CD4-positive, alpha-beta T cell treated with Interleukin-15 for 1 hour (primary cell): Measurements from ENCODE around the gene CYP2A6.

Experiments used
- DNase-seq: peaks from one replicate; pipeline ENCODE4 v3.0.0-alpha.2; 2020

The CYP2A6 gene

DNA sequence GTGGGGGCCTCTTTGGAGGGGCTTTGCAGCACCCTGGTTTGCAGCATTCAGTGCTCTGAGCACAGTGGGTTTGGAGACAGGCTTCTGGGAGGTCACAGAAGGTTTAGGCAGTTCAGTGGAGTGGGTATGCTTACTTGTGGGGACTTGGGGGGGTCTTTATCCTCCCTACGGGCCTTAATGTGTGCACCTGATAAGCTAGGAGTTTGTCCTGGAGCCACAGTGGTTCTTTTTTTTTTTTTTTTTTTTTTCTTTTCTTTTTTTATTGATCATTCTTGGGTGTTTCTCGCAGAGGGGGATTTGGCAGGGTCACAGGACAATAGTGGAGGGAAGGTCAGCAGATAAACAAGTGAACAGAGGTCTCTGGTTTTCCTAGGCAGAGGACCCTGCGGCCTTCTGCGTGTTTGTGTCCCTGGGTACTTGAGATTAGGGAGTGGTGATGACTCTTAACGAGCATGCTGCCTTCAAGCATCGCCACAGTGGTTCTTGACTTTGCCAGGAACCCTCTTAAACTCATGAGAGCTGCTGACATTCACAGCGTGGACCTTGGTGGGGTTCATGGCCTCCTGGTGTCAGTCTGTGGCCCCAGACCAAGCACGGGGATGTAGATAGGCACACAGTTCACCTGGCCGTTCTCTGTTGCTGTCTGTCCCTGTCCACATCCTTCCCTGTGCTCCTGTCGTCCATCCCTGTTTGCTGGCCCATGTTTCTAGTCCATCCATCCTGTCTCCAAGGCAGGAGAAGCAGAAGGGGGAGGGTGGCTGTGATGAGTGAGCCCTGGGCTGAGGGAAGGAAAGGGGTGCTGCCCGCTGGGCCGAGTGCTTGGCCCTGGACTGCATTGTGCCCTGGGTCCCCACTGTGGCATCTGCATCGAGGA lies 48.6 kb downstream of the CYP2A6 start:
- no peak for DNase-seq

DNA sequence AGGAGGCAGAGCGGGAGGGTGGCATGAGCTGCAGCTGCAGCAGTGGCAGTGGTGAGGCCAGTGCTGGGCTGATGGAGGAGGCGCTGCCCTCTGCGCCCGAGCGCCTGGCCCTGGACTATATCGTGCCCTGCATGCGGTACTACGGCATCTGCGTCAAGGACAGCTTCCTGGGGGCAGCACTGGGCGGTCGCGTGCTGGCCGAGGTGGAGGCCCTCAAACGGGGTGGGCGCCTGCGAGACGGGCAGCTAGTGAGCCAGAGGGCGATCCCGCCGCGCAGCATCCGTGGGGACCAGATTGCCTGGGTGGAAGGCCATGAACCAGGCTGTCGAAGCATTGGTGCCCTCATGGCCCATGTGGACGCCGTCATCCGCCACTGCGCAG lies 49.3 kb downstream of the CYP2A6 start:
- DNase-seq: no peak

GRCh38 chr19:40800339-40800996 lies 49.8 kb downstream of the CYP2A6 start:
- DNase-seq: no peak

- no peak for DNase-seq
These were observed 50.5 kb downstream of the CYP2A6 start for GRCh38 chr19:40799558-40800338.

GRCh38 chr19:40798683-40799557 lies 51.3 kb downstream of the CYP2A6 start, which contains the start of gene EGLN2:
Gene EGLN2, plus strand, starts transcription at chr19:40799191. Its CDS starts 1,382 bp downstream, at chr19:40800573.
- DNase-seq: peak; percentile 100

GRCh38 chr19:40797963-40798682 lies 52.1 kb downstream of the CYP2A6 start:
- peak; percentile 81 for DNase-seq

DNA sequence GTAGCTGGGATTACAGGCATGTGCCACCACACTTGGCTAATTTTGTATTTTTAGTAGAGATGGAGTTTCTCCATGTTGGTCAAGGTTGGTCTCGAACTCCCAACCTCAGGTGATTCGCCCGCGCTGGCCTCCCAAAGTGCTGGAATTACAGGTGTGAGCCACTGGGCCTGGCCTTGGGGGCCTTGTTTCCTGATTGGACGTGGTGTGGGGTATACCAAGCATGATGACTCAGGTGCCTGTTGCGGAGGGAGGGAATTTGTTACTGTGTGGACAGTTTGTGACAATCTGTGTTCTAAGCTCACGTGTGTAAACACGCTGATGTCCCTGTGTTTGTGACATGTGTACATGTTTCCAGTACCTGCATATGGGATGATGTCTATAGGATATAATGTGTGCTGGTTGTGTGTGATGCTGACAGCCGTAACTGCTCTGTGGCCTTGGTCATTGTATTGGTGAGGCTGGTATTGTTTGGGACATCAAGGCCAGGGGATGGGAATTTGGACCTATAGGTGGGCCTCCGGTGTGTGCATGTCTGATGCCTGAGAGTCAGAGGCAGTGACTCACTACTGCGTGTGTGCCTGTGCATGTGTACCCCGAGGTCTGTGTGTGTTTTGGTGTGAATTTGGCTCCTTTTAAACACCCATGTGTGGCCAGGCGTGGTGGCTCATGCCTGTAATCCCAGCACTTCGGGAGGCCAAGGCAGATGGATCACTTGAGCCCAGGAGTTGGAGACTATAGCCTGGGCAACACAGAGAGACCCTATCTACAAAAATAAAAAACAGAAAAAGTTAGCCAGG lies 52.9 kb downstream of the CYP2A6 start:
- DNase-seq: no peak
